ENCODE data around the gene SLIT3.
A peak's percentile ranks its signal among the peaks of the same experiment; 100 is the strongest.

SLIT3 gene

GRCh38 chr5:169302491-169303118 lies 1.7 kb upstream of the SLIT3 start (continued):
- TF ChIP-seq, protein P1, sequence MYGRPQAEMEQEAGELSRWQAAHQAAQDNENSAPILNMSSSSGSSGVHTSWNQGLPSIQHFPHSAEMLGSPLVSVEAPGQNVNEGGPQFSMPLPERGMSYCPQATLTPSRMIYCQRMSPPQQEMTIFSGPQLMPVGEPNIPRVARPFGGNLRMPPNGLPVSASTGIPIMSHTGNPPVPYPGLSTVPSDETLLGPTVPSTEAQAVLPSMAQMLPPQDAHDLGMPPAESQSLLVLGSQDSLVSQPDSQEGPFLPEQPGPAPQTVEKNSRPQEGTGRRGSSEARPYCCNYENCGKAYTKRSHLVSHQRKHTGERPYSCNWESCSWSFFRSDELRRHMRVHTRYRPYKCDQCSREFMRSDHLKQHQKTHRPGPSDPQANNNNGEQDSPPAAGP (tag by site-specific recombination; IDR thresholded peaks at IDR 0.05), result 0 out of 2 replicates have a peak, but pooled peaks have one; percentile 51
- TF ChIP-seq ZNF48 (tag by site-specific recombination; IDR thresholded peaks at IDR 0.05), result no peak
- peak; percentile 73 for TF ChIP-seq ZNF660 (tag by site-specific recombination; IDR thresholded peaks at IDR 0.05)
- TF ChIP-seq ZSCAN30 (tag by site-specific recombination; IDR thresholded peaks at IDR 0.05), result 0 out of 2 replicates have a peak, but pooled peaks have one; percentile 27
- TF ChIP-seq ZNF654 (tag by site-specific recombination; IDR thresholded peaks at IDR 0.05; ENCODE audit: low read depth), result peak; percentile 53
- peak; percentile 73 for TF ChIP-seq CTCF (tag by site-specific recombination; IDR thresholded peaks at IDR 0.05)
- no peak for TF ChIP-seq ZNF211 (tag by site-specific recombination; IDR thresholded peaks at IDR 0.05; ENCODE audit: low read depth)

DNA sequence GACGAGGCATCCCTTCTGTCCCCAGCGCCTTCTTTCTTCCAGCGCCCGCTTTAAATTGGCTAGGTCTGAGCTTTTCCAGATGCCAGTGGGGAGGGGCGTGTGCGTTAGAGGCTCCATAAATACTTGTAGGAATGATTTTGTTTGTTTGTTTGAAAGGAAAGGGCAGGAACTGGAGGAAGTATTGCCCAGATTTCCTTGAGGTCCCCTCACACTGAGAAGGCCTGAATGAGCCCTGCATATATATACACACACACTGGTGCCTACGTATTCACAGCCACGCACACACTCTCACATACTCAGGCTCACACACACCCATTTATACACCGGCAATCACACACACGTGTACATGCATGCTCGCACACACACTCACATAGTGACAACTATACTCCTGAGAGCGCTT lies 1.0 kb upstream of the SLIT3 start:
- CTCF ChIA-PET, result interaction anchor here (0.5 to 4.2 kb wide), 28 partner anchors 8 to 415 kb away, joined by 3 to 25 read pairs (median 3); no protein-coding TSS in a partner anchor
- Histone ChIP-seq H3K9me3 (ENCODE audit: control insufficient read depth, insufficient read depth, low read depth, low read length) (no peaks in the 10 kb centered on the region), H3K4me3 (ENCODE audit: low read depth, low read length) (no peak overlapping the region), H3K4me1 (ENCODE audit: control insufficient read depth, insufficient read depth, low read length) (peaks cover 7% of the 10 kb centered on the region), H3K36me3 (ENCODE audit: control insufficient read depth in 2 of 2, insufficient read depth in 1 of 2, low read length in 2 of 2) (no peaks in the 10 kb centered on the region), H3K27ac (ENCODE audit: extremely low read depth, low read depth, low read length) (no peak overlapping the region)
- TF ChIP-seq ZNF596 (tag by site-specific recombination; IDR thresholded peaks at IDR 0.05), result no peak
- no peak for TF ChIP-seq ZNF280D (tag by site-specific recombination; IDR thresholded peaks at IDR 0.05)
- no peak for TF ChIP-seq ZNF211 (tag by site-specific recombination; IDR thresholded peaks at IDR 0.05; ENCODE audit: low read depth)
- TF ChIP-seq SP2 (tag by site-specific recombination; IDR thresholded peaks at IDR 0.05), result no peak
- no peak for TF ChIP-seq ATF2 (tag by site-specific recombination; IDR thresholded peaks at IDR 0.05; ENCODE audit: low read depth)
- TF ChIP-seq ZFHX2 (tag by site-specific recombination; conservative IDR thresholded peaks at IDR 0.05), result no peak
- TF ChIP-seq MYNN (tag by site-specific recombination; IDR thresholded peaks at IDR 0.05; ENCODE audit: borderline replicate concordance), result no peak
- TF ChIP-seq ZNF776 (tag by site-specific recombination; IDR thresholded peaks at IDR 0.05; ENCODE audit: borderline replicate concordance), result no peak
- no peak for TF ChIP-seq ZNF561 (tag by site-specific recombination; IDR thresholded peaks at IDR 0.05; ENCODE audit: borderline replicate concordance)
- TF ChIP-seq ZNF600 (tag by site-specific recombination; IDR thresholded peaks at IDR 0.05), result no peak
- TF ChIP-seq RBAK (tag by site-specific recombination; IDR thresholded peaks at IDR 0.05), result no peak
- TF ChIP-seq ZNF398 (tag by site-specific recombination; IDR thresholded peaks at IDR 0.05), result no peak
- no peak for TF ChIP-seq ZNF629 (tag by site-specific recombination; IDR thresholded peaks at IDR 0.05)
- TF ChIP-seq ZBTB8A (tag by site-specific recombination; IDR thresholded peaks at IDR 0.05), result no peak
- TF ChIP-seq KLF1 (tag by site-specific recombination; IDR thresholded peaks at IDR 0.05), result no peak
- TF ChIP-seq ZBTB17 (tag by site-specific recombination; IDR thresholded peaks at IDR 0.05), result no peak
- POLR2A ChIA-PET, result interaction anchor here (0.6 kb wide), 1 partner anchor 281 kb away, joined by 4 read pairs; no protein-coding TSS in a partner anchor
